Stimulated activated memory B cell treated with anti-CD40 and anti-IgM and Interleukin-4, amounts not matched to agents 10 μg/mL and 1 μg/mL and 100 μg/mL, for 72 hours (primary cell): ENCODE measurements around the gene HES7.
A peak's percentile ranks its signal among the peaks of the same experiment; 100 is the strongest.

Source experiments
- ATAC-seq: fragments of 150-1000 bp; cut with Tn5 transposase; 2 replicates; pipeline ENCODE4 v1.10.0; 2021
- H3K27ac Mint-ChIP-seq: one replicate; pipeline ENCODE4 v1.8.0; 2022; ENCODE audit warnings: mild to moderate bottlenecking, mixed read lengths
- H3K27me3 Mint-ChIP-seq: one replicate; pipeline ENCODE4 v1.8.0; 2022; ENCODE audit warnings: mixed read lengths
- H3K36me3 Mint-ChIP-seq: one replicate; pipeline ENCODE4 v1.8.0; 2022; ENCODE audit warnings: mixed read lengths
- H3K4me1 Mint-ChIP-seq: one replicate; pipeline ENCODE4 v1.8.0; 2022; ENCODE audit warnings: mixed read lengths
- H3K4me3 Mint-ChIP-seq: one replicate; pipeline ENCODE4 v1.8.0; 2022; ENCODE audit warnings: mild to moderate bottlenecking, moderate library complexity, mixed read lengths
- H3K9me3 Mint-ChIP-seq: one replicate; pipeline ENCODE4 v1.8.0; 2022; ENCODE audit warnings: mixed read lengths

The HES7 gene

DNA sequence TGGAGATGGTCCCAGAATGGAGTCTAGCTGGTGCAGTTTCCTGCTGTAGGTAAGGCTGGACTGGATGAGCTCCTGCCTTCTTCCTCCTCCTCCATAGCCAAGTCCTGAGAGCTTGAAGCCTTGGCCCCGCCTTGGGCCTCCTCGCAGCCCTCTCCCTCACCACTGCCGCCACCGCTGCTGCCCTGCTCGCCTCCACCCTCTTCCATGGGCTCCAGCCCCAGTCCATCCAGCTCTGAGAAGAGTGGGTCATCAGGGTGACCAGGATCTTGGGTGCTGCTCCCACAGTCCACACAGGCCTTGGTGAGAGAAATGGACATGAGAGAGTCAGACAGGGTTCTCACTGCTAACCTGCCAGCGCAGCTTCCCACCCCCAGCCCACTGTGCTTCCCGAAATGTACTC, 17.1 kb upstream of the HES7 start:
- Mint-ChIP-seq H3K9me3 (no peaks in the 10 kb centered on the region), H3K4me3 (no peak overlapping the region), H3K36me3 (peaks cover 52% of the 10 kb centered on the region), H3K27me3 (no peaks in the 10 kb centered on the region), H3K4me1 (peaks cover 3% of the 10 kb centered on the region), H3K27ac (no peak overlapping the region)
- no peak for ATAC-seq

DNA sequence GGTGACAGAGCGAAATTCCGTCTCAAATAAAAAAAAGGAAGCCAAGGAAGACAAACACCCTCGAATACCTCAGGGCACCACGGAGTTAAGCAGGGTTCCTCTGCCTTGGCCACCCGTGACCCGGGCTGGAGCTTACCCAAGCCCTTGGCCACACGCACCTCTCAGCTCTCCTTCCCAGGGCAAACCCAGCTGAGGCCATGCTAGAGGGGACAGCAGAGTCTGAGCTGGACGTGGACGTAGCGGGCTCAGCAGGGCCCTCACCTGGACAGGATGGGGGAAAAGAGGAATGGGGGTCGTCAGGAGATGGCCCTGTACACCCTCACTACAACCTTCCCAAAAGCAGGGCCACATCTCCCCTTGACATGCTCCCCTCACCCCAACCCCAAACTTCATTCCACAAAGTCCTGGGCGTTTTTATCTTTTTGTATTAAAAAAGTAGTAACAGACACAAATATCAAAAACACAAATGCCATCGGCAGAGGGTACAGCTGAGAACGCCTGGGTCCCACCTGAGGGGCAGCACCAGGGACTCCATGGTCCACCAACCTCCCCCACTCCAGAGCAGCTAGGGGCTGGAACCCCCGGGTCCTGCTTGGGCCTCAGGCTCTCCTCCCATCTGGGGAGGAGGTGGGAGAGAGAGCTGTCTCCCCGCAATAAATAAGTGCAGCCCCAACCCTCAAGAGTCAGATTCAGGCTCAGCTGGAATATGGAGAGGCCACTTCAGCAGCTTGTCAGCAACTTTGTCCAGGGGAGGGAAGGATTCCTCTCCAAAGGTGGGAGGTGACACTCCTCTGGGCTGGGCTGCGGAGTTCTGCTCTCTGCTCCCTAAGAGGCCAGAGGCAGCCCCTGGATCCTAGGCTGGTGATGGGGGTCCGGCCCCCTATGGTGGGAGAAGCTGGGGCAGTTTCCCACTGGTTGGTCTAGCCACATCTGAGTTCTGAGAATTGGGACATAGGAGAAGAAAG, 16.4 kb upstream of the HES7 start:
- H3K27ac Mint-ChIP-seq = no peak overlapping the region
- H3K36me3 Mint-ChIP-seq = peaks cover 45% of the 10 kb centered on the region
- H3K4me3 Mint-ChIP-seq = no peak overlapping the region

DNA sequence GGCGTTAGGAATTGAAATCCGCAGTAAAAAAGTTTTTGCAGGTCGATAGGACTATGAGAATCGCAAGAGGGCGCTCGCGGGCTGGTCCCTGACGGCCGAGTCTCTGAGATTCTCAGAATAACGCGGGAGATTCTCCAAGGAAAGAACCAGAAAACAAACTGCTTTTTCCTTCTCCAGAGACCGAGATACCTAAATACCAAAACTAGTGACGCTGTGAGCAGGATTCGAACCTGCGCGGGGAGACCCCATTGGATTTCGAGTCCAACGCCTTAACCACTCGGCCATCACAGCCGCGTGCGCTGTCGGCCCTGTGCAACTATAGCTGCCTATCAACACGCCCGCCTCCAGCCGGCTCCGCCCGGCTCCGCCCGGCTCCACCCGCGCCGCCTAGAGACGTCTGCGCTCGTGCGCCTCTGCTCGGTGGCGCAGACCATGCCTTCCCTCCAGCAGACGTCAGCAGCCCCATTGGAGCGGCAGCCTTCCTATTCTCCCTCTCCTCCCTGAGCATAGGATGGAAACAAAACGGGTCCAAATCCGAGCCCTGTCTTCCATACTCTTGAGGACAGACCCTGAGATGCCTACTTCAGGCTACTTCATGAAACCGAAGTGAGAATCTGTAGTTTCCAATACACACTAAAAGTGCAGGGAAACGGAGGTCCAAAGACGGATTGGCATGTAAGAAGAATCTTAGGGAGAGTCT, 14.9 kb upstream of the HES7 start:
- Mint-ChIP-seq H3K4me3 (no peak overlapping the region), H3K36me3 (peaks cover 31% of the 10 kb centered on the region), H3K9me3 (no peaks in the 10 kb centered on the region), H3K4me1 (no peaks in the 10 kb centered on the region), H3K27me3 (no peaks in the 10 kb centered on the region), H3K27ac (no peak overlapping the region)
- ATAC-seq = peak; percentile 98

More for the DNA sequence above, 16.4 kb upstream of the HES7 start:
- Mint-ChIP-seq H3K4me1 (no peaks in the 10 kb centered on the region), H3K27me3 (no peaks in the 10 kb centered on the region), H3K9me3 (no peaks in the 10 kb centered on the region)
- ATAC-seq = no peak

DNA sequence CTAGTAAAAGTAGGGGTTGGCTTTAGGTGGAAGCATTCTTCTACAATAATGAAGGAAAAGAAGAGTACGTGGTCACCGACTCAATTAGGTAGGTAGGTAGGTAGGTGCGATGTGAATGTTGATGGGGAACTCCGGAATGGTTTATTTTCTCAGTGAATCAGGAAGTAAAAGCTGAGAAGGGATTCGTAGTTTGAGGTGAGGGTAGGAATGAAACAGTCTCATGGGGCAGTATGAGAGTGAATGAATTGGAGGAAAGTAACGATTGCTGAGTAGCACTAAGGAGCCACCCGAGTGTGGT, 14.4 kb upstream of the HES7 start:
- no peak overlapping the region for H3K27ac Mint-ChIP-seq
- peaks cover 26% of the 10 kb centered on the region for H3K36me3 Mint-ChIP-seq
- no peak overlapping the region for H3K4me3 Mint-ChIP-seq
- H3K27me3 Mint-ChIP-seq = no peaks in the 10 kb centered on the region
- H3K9me3 Mint-ChIP-seq = no peaks in the 10 kb centered on the region
- no peaks in the 10 kb centered on the region for H3K4me1 Mint-ChIP-seq
- ATAC-seq = peak; percentile 65

DNA sequence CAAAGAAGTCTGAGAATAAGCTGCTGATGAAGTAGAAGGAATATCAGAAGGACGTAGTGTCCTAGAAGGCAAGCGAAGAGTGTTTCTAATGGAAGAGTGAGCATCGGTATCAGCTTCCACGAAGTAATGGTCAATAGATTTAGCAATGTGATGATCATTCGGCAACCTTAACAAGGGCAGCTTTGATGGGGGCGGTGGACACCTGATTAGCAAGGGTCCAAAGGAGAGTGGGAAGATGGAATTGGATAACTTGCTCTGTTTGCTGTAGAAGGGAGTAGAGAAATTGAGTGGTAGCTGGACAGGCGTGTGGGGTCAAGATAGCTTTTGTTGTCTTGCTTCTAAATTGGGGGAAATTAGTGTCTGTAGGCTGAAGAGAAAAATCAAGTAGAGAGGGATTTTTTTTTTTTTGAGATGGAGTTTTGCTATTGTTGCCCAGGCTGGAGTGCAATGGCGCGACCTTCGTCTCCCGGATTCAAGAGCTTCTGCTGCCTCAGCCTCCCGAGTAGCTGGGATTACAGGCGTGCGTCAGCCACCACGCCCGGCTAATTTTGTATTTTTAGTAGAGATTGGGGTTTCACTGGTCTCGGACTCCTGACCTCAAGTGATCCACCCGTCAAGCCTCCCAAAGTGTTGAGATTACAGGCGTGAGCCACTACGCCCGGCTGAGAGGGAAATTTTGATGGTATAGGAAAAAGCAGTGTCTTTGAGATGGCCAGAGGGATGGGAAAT, 13.9 kb upstream of the HES7 start:
- no peak for ATAC-seq
- Mint-ChIP-seq H3K27me3 (no peaks in the 10 kb centered on the region), H3K36me3 (peaks cover 21% of the 10 kb centered on the region), H3K4me1 (no peaks in the 10 kb centered on the region), H3K27ac (no peak overlapping the region), H3K9me3 (no peaks in the 10 kb centered on the region), H3K4me3 (no peak overlapping the region)

DNA sequence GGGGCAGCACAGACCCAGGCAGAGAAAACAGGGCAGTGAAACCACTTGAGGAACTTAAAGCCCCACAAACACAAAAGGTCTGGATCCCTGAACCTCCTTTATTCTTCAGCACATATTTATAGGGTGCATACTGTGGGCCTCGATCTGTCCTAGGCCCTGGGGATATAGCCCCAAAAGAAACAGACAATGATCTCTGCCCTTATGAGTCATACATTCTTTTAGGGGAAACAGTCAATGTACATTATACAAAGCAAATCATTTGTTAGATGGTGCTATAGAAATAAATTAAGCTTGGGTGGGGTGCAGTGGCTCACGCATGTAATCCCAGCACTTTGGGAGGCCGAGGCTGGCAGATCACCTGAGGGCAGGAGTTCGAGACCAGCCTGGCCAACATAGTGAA, 10.0 kb upstream of the HES7 start:
- Mint-ChIP-seq H3K36me3 (no peaks in the 10 kb centered on the region), H3K27me3 (peaks cover 17% of the 10 kb centered on the region), H3K4me1 (no peaks in the 10 kb centered on the region), H3K9me3 (no peaks in the 10 kb centered on the region), H3K27ac (no peak overlapping the region), H3K4me3 (no peak overlapping the region)
- no peak for ATAC-seq

DNA sequence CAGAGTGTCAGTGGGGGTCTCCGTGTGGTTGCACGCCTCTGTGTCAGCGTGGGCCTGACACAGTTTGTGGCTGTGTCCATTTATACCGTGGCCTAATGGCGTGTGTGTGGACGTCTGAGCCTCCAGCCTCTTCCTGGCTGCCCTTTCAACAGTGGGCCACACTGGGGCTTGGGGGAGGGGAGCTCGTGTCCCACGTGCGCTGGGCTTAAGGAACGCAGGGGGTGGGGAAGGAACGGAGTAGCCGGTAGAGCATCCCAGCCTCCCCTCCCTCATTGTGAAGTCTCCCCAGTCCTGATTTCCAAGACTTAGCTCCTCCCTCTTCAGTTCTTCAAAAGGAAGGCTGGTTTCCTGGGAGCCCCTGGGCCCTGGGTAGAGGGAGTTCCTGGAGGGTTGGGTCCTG, 9.5 kb upstream of the HES7 start:
- H3K27ac Mint-ChIP-seq = no peak overlapping the region
- no peaks in the 10 kb centered on the region for H3K9me3 Mint-ChIP-seq
- H3K4me3 Mint-ChIP-seq = no peak overlapping the region
- H3K4me1 Mint-ChIP-seq = no peaks in the 10 kb centered on the region
- no peak for ATAC-seq
- H3K27me3 Mint-ChIP-seq = peaks cover 18% of the 10 kb centered on the region
- H3K36me3 Mint-ChIP-seq = no peaks in the 10 kb centered on the region

DNA sequence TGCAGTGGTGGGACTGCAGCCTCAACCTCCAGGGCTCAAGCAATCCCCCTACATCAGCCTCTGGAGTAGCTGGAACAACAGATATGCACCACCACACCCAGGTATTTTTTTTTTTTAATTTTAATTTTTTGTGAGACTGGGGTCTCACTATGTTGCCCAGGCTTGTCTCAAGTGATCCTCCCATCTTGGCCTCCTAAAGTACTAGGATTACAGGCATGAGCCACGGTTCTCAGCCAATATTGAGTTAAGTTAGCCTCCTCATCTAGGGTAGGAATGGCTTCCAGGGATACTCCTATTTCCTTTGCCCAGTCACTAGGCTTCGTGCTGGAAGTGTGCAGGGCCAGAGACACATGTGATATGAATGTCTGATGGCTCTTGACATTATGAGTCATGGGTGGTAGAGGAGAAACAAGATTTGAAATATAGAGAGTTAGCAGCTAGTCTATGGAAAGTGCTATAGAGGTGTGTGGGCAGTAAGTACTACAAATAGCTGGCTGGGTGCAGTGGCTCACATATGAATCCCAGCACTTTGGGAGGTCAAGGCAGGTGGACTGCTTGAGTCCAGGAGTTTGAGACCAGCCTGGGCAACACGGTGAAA, 8.0 kb upstream of the HES7 start:
- Mint-ChIP-seq H3K4me1 (peaks cover 6% of the 10 kb centered on the region), H3K9me3 (no peaks in the 10 kb centered on the region), H3K36me3 (no peaks in the 10 kb centered on the region), H3K27me3 (peaks cover 25% of the 10 kb centered on the region), H3K4me3 (no peak overlapping the region), H3K27ac (no peak overlapping the region)
- ATAC-seq = no peak

DNA sequence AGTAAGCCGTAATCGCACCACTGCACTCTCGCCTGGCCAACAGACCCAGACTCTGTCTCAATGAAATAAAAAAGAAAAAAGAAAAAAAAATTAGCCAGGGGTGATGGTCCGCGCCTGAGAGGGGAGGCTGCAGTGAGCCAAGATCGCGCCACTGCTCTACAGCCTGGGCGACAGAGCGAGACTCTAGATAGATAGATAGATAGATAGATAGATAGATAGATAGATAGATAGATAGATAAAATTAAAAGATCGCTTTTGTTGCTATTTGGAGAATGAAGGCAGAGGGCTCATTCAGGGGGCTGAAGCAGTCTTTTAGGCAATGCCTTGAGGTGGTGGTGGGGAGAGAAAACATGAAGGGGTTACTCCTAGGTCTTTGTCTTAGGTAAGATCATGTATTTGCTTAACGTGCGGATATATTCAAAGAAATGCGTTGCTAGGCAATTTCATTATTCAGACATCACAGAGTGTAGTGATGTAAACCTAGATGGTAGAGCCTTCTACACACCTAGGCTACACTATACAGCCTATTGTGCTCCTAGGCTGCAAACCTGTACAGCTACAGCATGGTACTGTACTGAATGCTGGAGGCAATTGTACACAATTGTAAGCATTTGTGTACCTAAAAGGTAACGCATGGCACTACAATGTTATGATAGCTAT, 4.3 kb upstream of the HES7 start:
- Mint-ChIP-seq H3K27ac (no peak overlapping the region), H3K4me3 (no peak overlapping the region), H3K9me3 (no peaks in the 10 kb centered on the region), H3K36me3 (no peaks in the 10 kb centered on the region), H3K27me3 (peaks cover 62% of the 10 kb centered on the region), H3K4me1 (peaks cover 43% of the 10 kb centered on the region)
- ATAC-seq = no peak

DNA sequence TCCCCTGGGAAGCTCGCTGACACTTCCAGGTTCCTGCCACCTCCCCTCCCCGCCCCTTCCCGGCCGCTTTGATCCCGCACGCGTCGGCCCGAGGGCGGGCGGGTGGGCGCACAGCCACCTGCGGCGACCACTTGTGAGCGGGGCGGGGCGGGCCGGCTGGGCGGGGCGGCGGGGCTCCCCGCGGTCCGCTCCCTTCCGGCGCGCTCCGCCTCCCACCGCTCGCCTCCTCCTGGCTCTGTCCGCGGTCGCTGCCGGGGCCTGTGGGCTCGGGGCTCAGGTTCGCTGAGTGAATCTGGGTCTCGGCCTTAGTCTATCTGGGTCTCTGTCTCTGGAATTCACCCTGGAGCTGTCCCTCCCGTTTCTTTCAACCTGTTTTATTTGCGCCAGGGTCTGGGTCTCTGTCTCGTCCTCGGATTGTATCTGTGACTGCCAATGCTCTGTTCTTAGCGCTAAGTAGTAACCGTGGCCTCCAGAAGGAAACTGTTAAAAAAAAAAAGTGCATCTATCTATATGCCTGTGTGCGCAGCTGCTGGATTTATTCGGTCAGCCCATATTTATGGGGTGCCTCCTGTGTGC, 2.7 kb upstream of the HES7 start:
- no peaks in the 10 kb centered on the region for H3K36me3 Mint-ChIP-seq

DNA sequence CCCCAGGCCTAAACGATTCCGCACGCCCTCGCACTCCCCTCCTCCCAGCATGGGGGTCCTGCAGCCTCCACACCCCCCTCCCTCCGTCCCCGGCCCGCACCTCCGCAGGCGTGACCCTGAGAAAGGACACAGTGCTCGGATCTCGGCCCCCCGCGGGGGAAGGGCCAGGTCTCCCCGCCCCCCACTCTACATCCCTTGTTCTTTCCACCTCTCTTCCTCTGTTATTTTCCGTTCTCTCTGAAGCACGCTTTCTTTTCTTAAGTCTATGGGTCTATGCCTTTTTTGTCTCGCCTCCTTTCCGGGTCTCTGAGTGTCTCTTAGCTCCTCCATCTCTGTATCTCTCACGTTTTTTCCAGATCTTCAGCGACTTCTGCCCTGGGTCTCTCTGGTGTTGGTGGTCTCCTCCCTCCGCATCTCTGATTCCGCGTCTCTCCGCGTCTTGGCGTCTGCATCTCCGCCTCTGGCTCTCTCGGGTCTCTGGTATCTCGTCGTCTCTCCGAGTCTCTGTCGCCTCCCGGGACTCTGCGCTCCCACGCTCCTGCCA, 2.1 kb upstream of the HES7 start:
- H3K36me3 Mint-ChIP-seq = no peaks in the 10 kb centered on the region
- H3K27me3 Mint-ChIP-seq = peaks cover 78% of the 10 kb centered on the region
- ATAC-seq = no peak
- peak overlapping the region; percentile 75 for H3K27ac Mint-ChIP-seq
- peaks cover 57% of the 10 kb centered on the region for H3K4me1 Mint-ChIP-seq
- no peaks in the 10 kb centered on the region for H3K9me3 Mint-ChIP-seq
- peak overlapping the region; percentile 81 for H3K4me3 Mint-ChIP-seq

More for the DNA sequence above, 2.7 kb upstream of the HES7 start:
- Mint-ChIP-seq H3K4me3 (peak overlapping the region; percentile 90), H3K27me3 (peaks cover 74% of the 10 kb centered on the region), H3K4me1 (peaks cover 54% of the 10 kb centered on the region), H3K27ac (peak overlapping the region; percentile 75), H3K9me3 (no peaks in the 10 kb centered on the region)
- peak; percentile 61 for ATAC-seq

DNA sequence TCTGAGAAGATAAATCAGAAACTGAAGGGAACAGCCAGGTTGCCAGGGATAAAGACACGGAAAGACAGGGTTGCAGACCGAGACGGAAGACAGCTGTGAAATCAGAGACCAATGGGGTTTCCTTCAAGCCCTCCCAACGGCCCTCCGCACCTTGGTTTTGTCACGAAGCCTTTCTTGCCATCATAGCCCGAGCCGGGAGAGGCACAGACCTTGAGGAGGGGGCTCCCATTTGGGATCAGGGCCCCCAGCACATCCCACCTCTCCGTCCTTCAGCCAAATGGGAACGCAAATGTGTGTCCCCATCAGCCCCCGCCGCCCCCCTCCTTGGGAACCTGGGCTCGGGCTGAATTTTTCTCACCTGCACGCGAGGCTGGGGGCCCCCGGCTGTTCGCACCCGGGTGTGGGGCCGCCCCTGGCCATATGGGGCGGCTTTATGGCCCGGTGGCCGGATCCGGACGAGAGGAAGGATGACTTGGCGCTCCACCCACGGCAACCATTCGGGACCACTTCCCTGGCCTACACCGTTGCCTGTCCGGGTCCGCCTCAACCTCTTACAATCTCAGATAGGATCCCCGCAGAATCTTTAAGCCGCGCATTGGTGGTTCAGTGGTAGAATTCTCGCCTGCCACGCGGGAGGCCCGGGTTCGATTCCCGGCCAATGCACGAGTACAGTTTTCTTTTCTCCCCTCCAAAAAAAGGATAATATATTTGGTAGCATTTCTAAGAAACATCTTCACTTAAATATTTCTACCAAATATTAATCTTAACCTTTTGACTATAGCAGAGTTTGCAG, 1.4 kb upstream of the HES7 start:
- H3K27ac Mint-ChIP-seq = peak overlapping the region; percentile 75
- peak overlapping the region; percentile 83 for H3K4me3 Mint-ChIP-seq
- ATAC-seq = peak; percentile 59
- H3K4me1 Mint-ChIP-seq = peaks cover 63% of the 10 kb centered on the region
- H3K9me3 Mint-ChIP-seq = no peaks in the 10 kb centered on the region
- peaks cover 82% of the 10 kb centered on the region for H3K27me3 Mint-ChIP-seq
- no peaks in the 10 kb centered on the region for H3K36me3 Mint-ChIP-seq

DNA sequence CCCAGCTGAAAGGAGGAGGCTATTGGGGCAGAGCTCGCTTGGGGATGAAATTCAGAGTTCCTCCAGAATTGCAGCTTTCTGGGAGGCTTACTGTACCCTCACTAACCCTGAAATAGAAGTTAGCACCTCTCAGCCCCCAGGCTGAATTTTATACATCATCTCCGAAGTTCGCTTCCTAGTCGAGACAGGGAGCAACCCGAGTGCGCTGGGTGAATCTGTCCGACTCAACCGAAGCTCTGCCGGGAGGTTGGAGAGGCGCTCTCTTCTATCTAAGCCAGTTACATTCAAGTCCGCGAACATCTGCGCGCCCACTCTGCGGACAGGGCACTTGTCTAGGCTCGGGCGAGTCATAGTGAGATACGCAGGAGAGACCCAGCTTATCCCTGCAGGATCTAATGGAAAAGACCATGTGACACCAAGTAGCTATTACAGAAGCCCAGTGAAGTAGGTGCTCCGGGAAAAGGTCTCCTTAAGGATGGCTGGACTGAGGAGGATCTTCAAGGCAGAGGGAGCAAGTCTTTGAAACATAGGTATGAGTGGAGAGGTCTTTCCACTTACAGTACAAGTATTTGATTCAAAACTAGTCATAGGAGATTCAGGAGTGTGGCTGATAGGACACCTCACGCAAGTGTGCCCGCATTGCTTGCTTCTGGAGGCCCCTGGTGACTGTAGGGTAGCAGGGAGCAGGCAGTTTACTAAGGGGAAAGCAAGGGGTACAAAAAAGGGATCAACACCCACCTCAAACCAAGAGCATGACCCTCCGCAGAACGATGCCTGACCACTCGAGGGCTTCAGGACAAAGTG, 646 bp upstream of the HES7 start:
- H3K4me3 Mint-ChIP-seq = peak overlapping the region; percentile 83
- no peak for ATAC-seq
- no peaks in the 10 kb centered on the region for H3K36me3 Mint-ChIP-seq
- H3K4me1 Mint-ChIP-seq = peaks cover 71% of the 10 kb centered on the region
- H3K9me3 Mint-ChIP-seq = no peaks in the 10 kb centered on the region
- peak overlapping the region; percentile 75 for H3K27ac Mint-ChIP-seq
- peaks cover 75% of the 10 kb centered on the region for H3K27me3 Mint-ChIP-seq
